ENCODE measurements around the gene TBC1D22A.

Gene TBC1D22A

GRCh38 chr22:47064416-47064815 lies 302.0 kb downstream of the TBC1D22A start:
- Histone ChIP-seq H3K9me3 (ENCODE audit: severe bottlenecking) (no peaks in the 10 kb centered on the region), H3K36me3 (ENCODE audit: low read depth) (no peaks in the 10 kb centered on the region), H3K4me1 (ENCODE audit: insufficient read depth, poor library complexity, severe bottlenecking) (no peaks in the 10 kb centered on the region), H3K4me3 (ENCODE audit: severe bottlenecking) (no peak overlapping the region), H3K27ac (ENCODE audit: poor library complexity, severe bottlenecking) (no peak overlapping the region), H3K27me3 (ENCODE audit: insufficient read depth, poor library complexity, severe bottlenecking) (no peaks in the 10 kb centered on the region)
- DNase-seq (ENCODE audit: low spot score) (no peak), ATAC-seq (ENCODE audit: low read depth) (no peak)
- no peak for TF ChIP-seq CTCF (IDR thresholded peaks at IDR 0.05; ENCODE audit: poor library complexity, severe bottlenecking)

- no peaks in the 10 kb centered on the region for H3K4me1 ChIP-seq (ENCODE audit: insufficient read depth, poor library complexity, severe bottlenecking)
- no peaks in the 10 kb centered on the region for H3K36me3 ChIP-seq (ENCODE audit: low read depth)
- no peaks in the 10 kb centered on the region for H3K27me3 ChIP-seq (ENCODE audit: insufficient read depth, poor library complexity, severe bottlenecking)
- no peak for TF ChIP-seq CTCF (IDR thresholded peaks at IDR 0.05; ENCODE audit: poor library complexity, severe bottlenecking)
- DNase-seq (ENCODE audit: low spot score): peak; percentile 38
- no peak overlapping the region for H3K27ac ChIP-seq (ENCODE audit: poor library complexity, severe bottlenecking)
- H3K9me3 ChIP-seq (ENCODE audit: severe bottlenecking): no peaks in the 10 kb centered on the region
- ATAC-seq (ENCODE audit: low read depth): no peak
- no peak overlapping the region for H3K4me3 ChIP-seq (ENCODE audit: severe bottlenecking)
Observed at GRCh38 chr22:47065756-47066615, 303.5 kb downstream of the TBC1D22A start.

- ATAC-seq (ENCODE audit: low read depth) (no peak), DNase-seq (ENCODE audit: low spot score) (no peak)
- no peaks in the 10 kb centered on the region for H3K9me3 ChIP-seq (ENCODE audit: severe bottlenecking)
- H3K36me3 ChIP-seq (ENCODE audit: low read depth): no peaks in the 10 kb centered on the region
- H3K4me1 ChIP-seq (ENCODE audit: insufficient read depth, poor library complexity, severe bottlenecking): no peaks in the 10 kb centered on the region
- no peaks in the 10 kb centered on the region for H3K27me3 ChIP-seq (ENCODE audit: insufficient read depth, poor library complexity, severe bottlenecking)
- no peak overlapping the region for H3K4me3 ChIP-seq (ENCODE audit: severe bottlenecking)
- H3K27ac ChIP-seq (ENCODE audit: poor library complexity, severe bottlenecking): no peak overlapping the region
- TF ChIP-seq CTCF (IDR thresholded peaks at IDR 0.05; ENCODE audit: poor library complexity, severe bottlenecking): no peak
Observed at GRCh38 chr22:47066616-47066905, 304.1 kb downstream of the TBC1D22A start.

DNA sequence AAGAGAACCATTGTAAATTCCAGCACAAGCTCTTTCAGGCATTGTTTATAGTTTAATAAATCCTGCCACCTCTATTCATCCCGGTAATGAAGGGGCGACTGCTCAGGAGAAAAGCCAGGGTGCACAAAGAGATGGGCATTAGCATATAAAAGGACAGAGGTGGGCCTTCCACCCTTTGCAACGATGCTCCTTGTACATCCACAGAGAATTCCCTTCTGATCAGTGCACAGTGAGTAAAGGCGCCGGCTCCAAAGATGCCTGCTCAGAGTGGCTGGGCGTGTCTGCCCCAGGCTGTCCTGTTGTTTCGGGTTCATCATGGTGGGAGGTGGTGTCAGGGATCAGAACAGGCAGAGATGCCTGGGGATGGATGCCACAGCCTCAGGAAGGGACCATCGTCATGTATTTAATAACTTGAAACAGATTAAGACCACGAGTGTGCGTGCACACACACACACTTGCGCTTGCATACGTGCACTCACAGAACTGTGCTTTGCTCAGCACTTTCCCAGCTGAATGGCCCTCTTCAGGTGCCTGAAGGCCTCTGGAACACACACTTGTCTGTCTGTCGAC lies 305.0 kb downstream of the TBC1D22A start:
- DNase-seq (ENCODE audit: low spot score) (no peak), ATAC-seq (ENCODE audit: low read depth) (no peak)
- Histone ChIP-seq H3K36me3 (ENCODE audit: low read depth) (no peaks in the 10 kb centered on the region), H3K9me3 (ENCODE audit: severe bottlenecking) (no peaks in the 10 kb centered on the region), H3K27me3 (ENCODE audit: insufficient read depth, poor library complexity, severe bottlenecking) (no peaks in the 10 kb centered on the region), H3K4me1 (ENCODE audit: insufficient read depth, poor library complexity, severe bottlenecking) (no peaks in the 10 kb centered on the region), H3K27ac (ENCODE audit: poor library complexity, severe bottlenecking) (no peak overlapping the region), H3K4me3 (ENCODE audit: severe bottlenecking) (no peak overlapping the region)
- TF ChIP-seq CTCF (IDR thresholded peaks at IDR 0.05; ENCODE audit: poor library complexity, severe bottlenecking): no peak

All from RWPE2 (cell line).